CD4-positive, alpha-beta T cell (primary cell): ENCODE data around the gene AFG1L. TPM values are rescaled to one million over a fixed set of nuclear protein-coding genes. Genes with fewer than 3 reads are reported as not detected.

ENCODE experiments used
- ATAC-seq: fragments of 200-7000 bp; cut with Tn5 transposase; one replicate; pipeline ENCODE4 v1.10.0; 2022; ENCODE audit warnings: mild to moderate bottlenecking; ENCODE audit not compliant: poor library complexity
- CTCF ChIA-PET: fragments of 350-600 bp; sonication (Branson Sonifier 250); formaldehyde crosslinking; loops from one replicate; lab custom pipeline; 2021; ENCODE audit warnings: antibody characterized with exemption, inconsistent platforms; lab: Charles Lee
- POLR2A ChIA-PET: fragments of 350-600 bp; sonication (Branson Sonifier 250); formaldehyde crosslinking; loops from one replicate; lab custom pipeline; 2021; ENCODE audit warnings: antibody characterized with exemption, inconsistent platforms; lab: Charles Lee
- DNase-seq, 14 experiments: peaks; one replicate each; pipeline ENCODE4 v3.0.0-alpha.2; 2013 to 2020; ENCODE audit warnings: mixed read lengths in 2 of 14
- H3K27ac ChIP-seq, 2 donors: one replicate each; pipeline versions ENCODE4 v1.5.1 to v1.7.0; 2013; ENCODE audit warnings: low read length in 2 of 2, low read depth in 1 of 2, mild to moderate bottlenecking in 1 of 2
- H3K27me3 ChIP-seq, 2 experiments: 1 replicate in 1 of 2; 2 replicates in 1 of 2; pipeline versions ENCODE4 v1.6.1 to v1.7.0; 2013; ENCODE audit warnings: low read length in 2 of 2, control low read depth in 1 of 2, mild to moderate bottlenecking in 1 of 2, moderate library complexity in 1 of 2; ENCODE audit not compliant: insufficient read depth in 2 of 2, control insufficient read depth in 1 of 2
- H3K36me3 ChIP-seq: one replicate; pipeline ENCODE4 v1.6.1; 2013; ENCODE audit warnings: low read length, control low read depth; ENCODE audit not compliant: insufficient read depth
- H3K4me1 ChIP-seq: one replicate; pipeline ENCODE4 v1.6.1; 2013; ENCODE audit warnings: low read length, control low read depth; ENCODE audit not compliant: insufficient read depth
- H3K4me3 ChIP-seq: one replicate; pipeline ENCODE4 v1.5.1; 2013; ENCODE audit warnings: mild to moderate bottlenecking, low read length, moderate library complexity
- H3K9me3 ChIP-seq, 2 experiments: 1 replicate in 1 of 2; 2 replicates in 1 of 2; pipeline versions ENCODE4 v1.6.1 to v1.7.0; 2013; ENCODE audit warnings: low read length in 2 of 2, mild to moderate bottlenecking in 2 of 2, control low read depth in 1 of 2, moderate library complexity in 1 of 2; ENCODE audit not compliant: control insufficient read depth in 1 of 2, insufficient read depth in 1 of 2
- H3K27ac Mint-ChIP-seq: one replicate; pipeline ENCODE4 v1.8.0; 2020; ENCODE audit warnings: mixed read lengths
- H3K27me3 Mint-ChIP-seq: one replicate; pipeline ENCODE4 v1.8.0; 2021; ENCODE audit warnings: mixed read lengths
- H3K36me3 Mint-ChIP-seq: one replicate; pipeline ENCODE4 v1.8.0; 2021; ENCODE audit warnings: low read depth, mixed read lengths
- H3K4me1 Mint-ChIP-seq: one replicate; pipeline ENCODE4 v1.8.0; 2021; ENCODE audit warnings: low read depth, mixed read lengths
- H3K4me3 Mint-ChIP-seq: one replicate; pipeline ENCODE4 v1.8.0; 2020; ENCODE audit warnings: mild to moderate bottlenecking, mixed read lengths
- H3K9me3 Mint-ChIP-seq: one replicate; pipeline ENCODE4 v1.8.0; 2020; ENCODE audit warnings: mixed read lengths
- intact Hi-C, 2 experiments: fragments of 100-400 bp; cut with DNase I in 1 of 2; cut with micrococcal nuclease in 1 of 2; formaldehyde crosslinking; loops; one replicate each; pipeline versions ENCODE4 v1.15.1 to v1.9.0; 2023 to 2025; cut with DNase I, micrococcal nuclease
- total RNA-seq, 174 experiments: library from RNA in 2 of 174; stranded (reverse) in 2 of 174; gene quantifications; one replicate each; pipeline ENCODE4 v1.2.3 and lab custom pipeline; 2021 to 2026
- TF ChIP-seq, protein P1 (sequence below): fragments of 200-600 bp; IDR thresholded peaks from one replicate; pipeline ENCODE4 v1.8.0; 2022; ENCODE audit warnings: antibody characterized with exemption, mild to moderate bottlenecking

Gene AFG1L
- total RNA-seq, 2 experiments from 2014 or later, result 3.0 to 3.9 TPM

DNA sequence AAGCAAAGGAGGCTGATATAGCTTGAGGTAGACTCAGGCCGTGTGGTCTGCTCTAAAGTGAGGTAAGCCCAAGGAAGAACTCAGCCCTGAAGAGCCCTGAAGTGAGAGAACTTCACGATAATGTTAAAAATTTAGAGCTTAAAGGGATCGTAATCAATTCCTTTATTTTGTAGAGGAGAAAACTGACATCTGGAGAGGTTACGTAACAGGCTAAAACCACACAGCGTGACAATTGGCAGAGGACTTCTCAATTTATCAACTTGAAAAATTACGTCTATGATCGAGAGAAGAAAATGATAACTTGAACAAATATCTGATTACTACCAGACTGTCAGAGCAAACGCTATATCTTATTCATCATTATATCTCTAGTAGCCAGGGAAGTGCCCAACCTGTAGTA is 144.1 kb downstream of the AFG1L start:
- Mint-ChIP-seq H3K27me3 (no peaks in the 10 kb centered on the region), H3K36me3 (no peaks in the 10 kb centered on the region), H3K4me3 (no peak overlapping the region), H3K27ac (no peak overlapping the region), H3K4me1 (no peaks in the 10 kb centered on the region), H3K9me3 (no peaks in the 10 kb centered on the region)
- ChIA-PET CTCF (no interaction called here), POLR2A (interaction anchor here (0.9 kb wide), 1 partner anchor 178 kb away, joined by 3 read pairs; the partner anchor contains the start of gene SNX3)
- H3K4me1 ChIP-seq, result no peaks in the 10 kb centered on the region
- H3K36me3 ChIP-seq, result no peaks in the 10 kb centered on the region
- H3K9me3 ChIP-seq, result no peaks in the 10 kb centered on the region
- H3K4me3 ChIP-seq, result no peak overlapping the region
- intact Hi-C loops, result no loop called here
- DNase-seq, result no peak
- no peak overlapping the region for H3K27ac ChIP-seq
- H3K27me3 ChIP-seq, result no peaks in the 10 kb centered on the region
- no peak for ATAC-seq
- TF ChIP-seq, protein P1, sequence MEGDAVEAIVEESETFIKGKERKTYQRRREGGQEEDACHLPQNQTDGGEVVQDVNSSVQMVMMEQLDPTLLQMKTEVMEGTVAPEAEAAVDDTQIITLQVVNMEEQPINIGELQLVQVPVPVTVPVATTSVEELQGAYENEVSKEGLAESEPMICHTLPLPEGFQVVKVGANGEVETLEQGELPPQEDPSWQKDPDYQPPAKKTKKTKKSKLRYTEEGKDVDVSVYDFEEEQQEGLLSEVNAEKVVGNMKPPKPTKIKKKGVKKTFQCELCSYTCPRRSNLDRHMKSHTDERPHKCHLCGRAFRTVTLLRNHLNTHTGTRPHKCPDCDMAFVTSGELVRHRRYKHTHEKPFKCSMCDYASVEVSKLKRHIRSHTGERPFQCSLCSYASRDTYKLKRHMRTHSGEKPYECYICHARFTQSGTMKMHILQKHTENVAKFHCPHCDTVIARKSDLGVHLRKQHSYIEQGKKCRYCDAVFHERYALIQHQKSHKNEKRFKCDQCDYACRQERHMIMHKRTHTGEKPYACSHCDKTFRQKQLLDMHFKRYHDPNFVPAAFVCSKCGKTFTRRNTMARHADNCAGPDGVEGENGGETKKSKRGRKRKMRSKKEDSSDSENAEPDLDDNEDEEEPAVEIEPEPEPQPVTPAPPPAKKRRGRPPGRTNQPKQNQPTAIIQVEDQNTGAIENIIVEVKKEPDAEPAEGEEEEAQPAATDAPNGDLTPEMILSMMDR, result no peak

DNA sequence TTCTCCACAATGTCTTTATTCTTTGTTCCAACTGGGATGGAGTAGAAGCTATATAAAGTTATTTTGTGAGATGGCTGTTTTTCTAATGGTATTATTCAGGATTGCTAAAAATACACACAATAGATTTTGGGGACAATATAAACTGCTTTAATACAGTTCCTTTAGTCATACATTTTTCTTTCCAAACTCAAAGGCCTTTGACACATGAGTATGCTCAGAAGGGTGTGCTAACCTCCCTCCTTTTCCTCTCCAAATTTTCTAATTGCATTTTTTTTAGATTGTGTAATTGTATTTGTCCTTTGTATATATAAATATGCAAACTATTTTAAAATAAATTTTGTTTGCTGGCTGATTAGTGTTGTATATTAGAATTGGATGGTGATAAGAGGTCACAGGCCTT is 146.3 kb downstream of the AFG1L start:
- no peak overlapping the region for H3K27ac Mint-ChIP-seq
- TF ChIP-seq, protein P1, result no peak
- DNase-seq (no peak), ATAC-seq (no peak)
- H3K4me3 Mint-ChIP-seq, result no peak overlapping the region
- H3K9me3 ChIP-seq, result no peaks in the 10 kb centered on the region
- H3K27ac ChIP-seq, result no peak overlapping the region
- no peak overlapping the region for H3K4me3 ChIP-seq
- H3K4me1 ChIP-seq, result no peaks in the 10 kb centered on the region
- ChIA-PET POLR2A (no interaction called here), CTCF (no interaction called here)
- H3K4me1 Mint-ChIP-seq, result peaks cover 19% of the 10 kb centered on the region
- no peaks in the 10 kb centered on the region for H3K36me3 ChIP-seq
- no peaks in the 10 kb centered on the region for H3K36me3 Mint-ChIP-seq
- intact Hi-C loops, result no loop called here
- no peaks in the 10 kb centered on the region for H3K27me3 ChIP-seq
- no peaks in the 10 kb centered on the region for H3K9me3 Mint-ChIP-seq
- no peaks in the 10 kb centered on the region for H3K27me3 Mint-ChIP-seq

DNA sequence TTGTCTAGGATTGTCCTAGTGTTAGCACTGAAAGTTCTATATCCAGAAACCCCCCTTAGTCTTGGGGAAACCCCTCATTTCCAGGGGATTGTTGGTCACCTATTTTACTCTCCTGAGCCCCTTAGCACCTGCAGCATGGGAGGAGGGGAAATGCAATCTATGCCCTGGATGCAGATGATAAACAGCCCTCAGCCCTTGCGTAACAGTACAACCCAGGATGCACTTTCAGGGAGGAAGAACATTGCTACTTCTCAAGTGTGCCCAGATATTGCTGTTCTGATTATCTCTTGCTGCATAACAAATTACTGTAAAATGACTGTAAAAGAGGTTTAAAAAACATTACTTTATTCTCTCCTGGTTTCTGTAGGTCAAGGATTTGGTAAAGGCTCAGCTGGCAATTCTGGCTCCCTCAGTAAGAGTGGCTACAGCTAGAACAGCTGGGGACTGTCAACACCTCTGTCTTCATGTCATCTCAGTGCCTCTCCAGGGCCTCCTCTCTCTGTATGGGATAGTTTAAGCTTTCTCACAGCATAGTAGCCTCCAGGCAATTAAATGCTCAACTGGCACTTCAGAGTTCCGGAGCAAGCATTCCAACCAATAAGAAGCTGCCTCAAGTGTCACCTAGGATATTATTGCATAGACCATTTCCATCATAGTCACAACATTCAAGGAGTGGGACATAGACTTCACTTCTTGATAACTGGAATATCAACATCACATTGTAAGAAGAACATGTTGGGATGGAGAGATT is 148.1 kb downstream of the AFG1L start:
- H3K9me3 Mint-ChIP-seq, result no peaks in the 10 kb centered on the region
- Histone ChIP-seq H3K27me3 (no peaks in the 10 kb centered on the region), H3K4me1 (no peaks in the 10 kb centered on the region), H3K27ac (no peak overlapping the region), H3K9me3 (no peaks in the 10 kb centered on the region), H3K36me3 (no peaks in the 10 kb centered on the region), H3K4me3 (no peak overlapping the region)
- H3K4me3 Mint-ChIP-seq, result no peak overlapping the region
- ATAC-seq (no peak), DNase-seq (no peak)
- H3K27me3 Mint-ChIP-seq, result no peaks in the 10 kb centered on the region
- CTCF ChIA-PET, result no interaction called here
- peaks cover 20% of the 10 kb centered on the region for H3K4me1 Mint-ChIP-seq
- H3K27ac Mint-ChIP-seq, result no peak overlapping the region
- no peaks in the 10 kb centered on the region for H3K36me3 Mint-ChIP-seq
- POLR2A ChIA-PET, result no interaction called here
- TF ChIP-seq, protein P1, result no peak
- intact Hi-C loops, result no loop called here
